Left ventricle myocardium inferior (tissue), 1 donor: ENCODE measurements around the gene MUC2. TPM values are rescaled to one million over a fixed set of nuclear protein-coding genes. Genes with fewer than 3 reads are reported as not detected.

Experiments used
- DNase-seq: peaks from one replicate; pipeline ENCODE4 v3.0.0-alpha.2; 2020
- H3K27ac ChIP-seq: fragments of 200-600 bp; replicated peaks from 2 replicates; pipeline ENCODE4 v1.8.0; 2021
- H3K27me3 ChIP-seq: fragments of 200-600 bp; 2 replicates; pipeline ENCODE4 v1.8.0; 2021; ENCODE audit warnings: low read depth
- H3K36me3 ChIP-seq: fragments of 200-600 bp; 2 replicates; pipeline ENCODE4 v1.8.0; 2021
- H3K4me1 ChIP-seq: fragments of 200-600 bp; 2 replicates; pipeline ENCODE4 v1.8.0; 2021
- H3K4me3 ChIP-seq: fragments of 200-600 bp; 2 replicates; pipeline ENCODE4 v1.8.0; 2021; ENCODE audit warnings: mild to moderate bottlenecking, moderate library complexity
- H3K9me3 ChIP-seq: fragments of 200-600 bp; replicated peaks from 2 replicates; pipeline ENCODE4 v1.8.0; 2021
- CTCF ChIP-seq: fragments of 200-600 bp; IDR thresholded peaks from 2 replicates; pipeline ENCODE4 v1.8.0; 2021; ENCODE audit warnings: antibody characterized with exemption, mild to moderate bottlenecking, borderline replicate concordance
- intact Hi-C: fragments of 100-400 bp; cut with micrococcal nuclease; formaldehyde crosslinking; loops from one replicate; pipeline ENCODE4 v1.11.0; 2022
- total RNA-seq: library from RNA; stranded (reverse); fragmentation: NEBNext Ultra II Directional; extraction: Animal tissue kit (Norgen Biotek cat#: 25700); gene quantifications from one replicate; pipeline ENCODE4 v1.2.1, GENCODE V29; 2021
- donor health status: DM: no; HTN: yes; CAD: no; lungs with severe emphysema.

MUC2 gene
- total RNA-seq, 1 donor from 2014 or later = 0.03 TPM

GRCh38 chr11:1067812-1068496 lies 6.7 kb upstream of the MUC2 start:
- no peak overlapping the region for H3K4me3 ChIP-seq
- no peak overlapping the region for H3K27ac ChIP-seq
- peaks cover 2% of the 10 kb centered on the region for H3K9me3 ChIP-seq
- TF ChIP-seq CTCF = no peak
- H3K36me3 ChIP-seq = no peaks in the 10 kb centered on the region
- peaks cover 9% of the 10 kb centered on the region for H3K27me3 ChIP-seq
- intact Hi-C loops = no loop called here
- no peak for DNase-seq
- H3K4me1 ChIP-seq = peaks cover 20% of the 10 kb centered on the region

- Histone ChIP-seq H3K9me3 (no peaks in the 10 kb centered on the region), H3K4me1 (peaks cover 17% of the 10 kb centered on the region), H3K27ac (no peak overlapping the region), H3K27me3 (peaks cover 9% of the 10 kb centered on the region), H3K36me3 (no peaks in the 10 kb centered on the region), H3K4me3 (no peak overlapping the region)
- TF ChIP-seq CTCF = no peak
- intact Hi-C loops = no loop called here
- no peak for DNase-seq
Measured at GRCh38 chr11:1069740-1070139, 4.9 kb upstream of the MUC2 start.

GRCh38 chr11:1070594-1071462 lies 3.8 kb upstream of the MUC2 start:
- H3K27ac ChIP-seq = no peak overlapping the region
- no peak overlapping the region for H3K4me3 ChIP-seq
- peaks cover 18% of the 10 kb centered on the region for H3K27me3 ChIP-seq
- no peak for TF ChIP-seq CTCF
- no peaks in the 10 kb centered on the region for H3K36me3 ChIP-seq
- DNase-seq = no peak
- peaks cover 17% of the 10 kb centered on the region for H3K4me1 ChIP-seq
- intact Hi-C loops = no loop called here
- H3K9me3 ChIP-seq = no peaks in the 10 kb centered on the region

- intact Hi-C loops = no loop called here
- Histone ChIP-seq H3K4me3 (no peak overlapping the region), H3K4me1 (peaks cover 17% of the 10 kb centered on the region), H3K36me3 (no peaks in the 10 kb centered on the region), H3K9me3 (no peaks in the 10 kb centered on the region), H3K27ac (no peak overlapping the region), H3K27me3 (peaks cover 21% of the 10 kb centered on the region)
- no peak for TF ChIP-seq CTCF
- peak; percentile 14 for DNase-seq
Measured at GRCh38 chr11:1071571-1072115, 3.0 kb upstream of the MUC2 start.

GRCh38 chr11:1072116-1072820 lies 2.4 kb upstream of the MUC2 start:
- Histone ChIP-seq H3K4me3 (no peak overlapping the region), H3K27ac (no peak overlapping the region), H3K4me1 (peaks cover 17% of the 10 kb centered on the region), H3K36me3 (no peaks in the 10 kb centered on the region), H3K9me3 (no peaks in the 10 kb centered on the region), H3K27me3 (peaks cover 22% of the 10 kb centered on the region)
- peak; percentile 17 for DNase-seq
- intact Hi-C loops = no loop called here
- TF ChIP-seq CTCF = no peak
